H1 (cell line): Measurements from ENCODE around the gene GREB1. TPM values are rescaled to one million over a fixed set of nuclear protein-coding genes. Genes with fewer than 3 reads are reported as not detected.

Source experiments
- CTCF ChIA-PET: fragments of 300-600 bp; sonication (Branson Sonifier 250); formaldehyde crosslinking; loops from one replicate; lab custom pipeline; 2021; ENCODE audit not compliant: partially characterized antibody; lab: Charles Lee
- POLR2A ChIA-PET: fragments of 300-600 bp; sonication (Branson Sonifier 250); formaldehyde crosslinking; loops from one replicate; lab custom pipeline; 2021; ENCODE audit warnings: inconsistent platforms; ENCODE audit not compliant: partially characterized antibody; lab: Charles Lee
- DNase-seq, 2 experiments: peaks; one replicate each; pipeline versions ENCODE4 v3.0.0 to v3.0.0-alpha.2; 2010 to 2022; ENCODE audit warnings: low spot score in 2 of 2, low read depth in 1 of 2, mixed read lengths in 1 of 2
- FAIRE-seq: peaks from 2 replicates; lab custom pipeline; 2011; peaks lifted over from hg19 to GRCh38; lab: Jason Lieb, UNC
- H2AFZ ChIP-seq: 2 replicates; pipeline ENCODE4 v1.8.1; 2012; ENCODE audit warnings: low read length, inconsistent platforms
- H2AK5ac ChIP-seq: 2 replicates; pipeline ENCODE4 v1.6.1; 2013; ENCODE audit warnings: low read depth, low read length
- H2BK120ac ChIP-seq: replicated peaks from 2 replicates; pipeline ENCODE3; 2013; ENCODE audit warnings: low read depth, low read length, inconsistent platforms
- H2BK12ac ChIP-seq: 2 replicates; pipeline ENCODE4 v1.6.1; 2013; ENCODE audit warnings: low read depth, low read length
- H2BK15ac ChIP-seq: 2 replicates; pipeline ENCODE4 v1.6.1; 2013; ENCODE audit warnings: low read length
- H2BK20ac ChIP-seq: 2 replicates; pipeline ENCODE4 v1.6.1; 2013; ENCODE audit warnings: low read length
- H2BK5ac ChIP-seq: 2 replicates; pipeline ENCODE4 v1.6.1; 2013; ENCODE audit warnings: low read depth, low read length
- H3K14ac ChIP-seq: 2 replicates; pipeline ENCODE4 v1.6.1; 2013; ENCODE audit warnings: inconsistent platforms; ENCODE audit not compliant: insufficient read length
- H3K18ac ChIP-seq: 2 replicates; pipeline ENCODE4 v1.6.1; 2013; ENCODE audit warnings: low read length; ENCODE audit errors: extremely low read depth
- H3K23ac ChIP-seq: 2 replicates; pipeline ENCODE4 v1.6.1; 2013; ENCODE audit warnings: inconsistent platforms; ENCODE audit not compliant: insufficient read length
- H3K23me2 ChIP-seq: 2 replicates; pipeline ENCODE4 v1.6.1; 2013; ENCODE audit warnings: low read depth, low read length
- H3K27ac ChIP-seq: 2 replicates; pipeline ENCODE4 v1.6.1; 2011; ENCODE audit warnings: low read depth, low read length, inconsistent platforms
- H3K27me3 ChIP-seq, 4 experiments: replicated peaks in 1 of 4; 1 replicate in 1 of 4; 2 replicates in 3 of 4; pipeline versions ENCODE4 v1.6.1 to v1.8.1; 2011 to 2013; ENCODE audit warnings: low read length in 3 of 4, mild to moderate bottlenecking in 3 of 4, inconsistent platforms in 2 of 4, mixed read lengths in 2 of 4, moderate library complexity in 1 of 4; ENCODE audit not compliant: control insufficient read depth in 3 of 4, insufficient read depth in 3 of 4; ENCODE audit errors: extremely low read depth in 1 of 4
- H3K36me3 ChIP-seq, 4 experiments: 2 replicates each; pipeline versions ENCODE4 v1.6.1 to v1.8.1; 2011 to 2013; ENCODE audit warnings: mild to moderate bottlenecking in 4 of 4, low read length in 3 of 4, moderate library complexity in 2 of 4, control low read depth in 1 of 4, inconsistent platforms in 1 of 4; ENCODE audit not compliant: insufficient read depth in 4 of 4, control insufficient read depth in 2 of 4
- H3K4ac ChIP-seq: replicated peaks from 2 replicates; pipeline ENCODE3; 2013; ENCODE audit warnings: low read length, low read depth, mixed read lengths, inconsistent platforms; ENCODE audit not compliant: insufficient read length
- H3K4me1 ChIP-seq, 4 experiments: replicated peaks in 1 of 4; 1 replicate in 1 of 4; 2 replicates in 3 of 4; pipeline versions ENCODE4 v1.6.1 to v1.8.1; 2011 to 2013; ENCODE audit warnings: low read length in 3 of 4, inconsistent platforms in 2 of 4, mixed read lengths in 1 of 4; ENCODE audit not compliant: insufficient read depth in 4 of 4, control insufficient read depth in 3 of 4
- H3K4me2 ChIP-seq, 2 experiments: 2 replicates each; pipeline versions ENCODE4 v1.6.1 to v1.8.1; 2011 to 2013; ENCODE audit warnings: low read depth in 2 of 2, low read length in 2 of 2, control low read depth in 1 of 2, inconsistent platforms in 1 of 2, mild to moderate bottlenecking in 1 of 2; ENCODE audit not compliant: insufficient read depth in 1 of 2
- H3K4me3 ChIP-seq, 4 experiments: fragments of 200-600, 300-600 bp in 1 of 4; sonication (generic), shearing (Covaris generic), sonication (Bioruptor Twin) in 1 of 4; 2 replicates each; pipeline versions ENCODE4 v1.5.1 to v1.8.1; 2011 to 2016; ENCODE audit warnings: low read length in 4 of 4, low read depth in 3 of 4, control low read depth in 2 of 4, inconsistent platforms in 2 of 4, mild to moderate bottlenecking in 2 of 4, mixed read lengths in 1 of 4, moderate library complexity in 1 of 4; ENCODE audit not compliant: insufficient read depth in 2 of 4; ENCODE audit errors: extremely low read depth in 1 of 4
- H3K56ac ChIP-seq: replicated peaks from 2 replicates; pipeline ENCODE3; 2013; ENCODE audit warnings: low read depth, mild to moderate bottlenecking, mixed read lengths, low read length, inconsistent platforms; ENCODE audit not compliant: insufficient read length
- H3K79me1 ChIP-seq: 2 replicates; pipeline ENCODE4 v1.6.1; 2013; ENCODE audit warnings: low read depth, low read length, control low read depth
- H3K79me2 ChIP-seq, 2 experiments: 2 replicates each; pipeline versions ENCODE4 v1.6.1 to v1.8.1; 2012 to 2013; ENCODE audit warnings: low read length in 2 of 2, mild to moderate bottlenecking in 2 of 2, inconsistent platforms in 1 of 2; ENCODE audit not compliant: insufficient read depth in 2 of 2, control insufficient read depth in 1 of 2
- H3K9ac ChIP-seq, 4 experiments: replicated peaks in 1 of 4; 1 replicate in 1 of 4; 2 replicates in 3 of 4; pipeline versions ENCODE4 v1.6.1 to v1.8.1; 2011 to 2013; ENCODE audit warnings: low read depth in 3 of 4, low read length in 3 of 4, control low read depth in 2 of 4, mild to moderate bottlenecking in 2 of 4, moderate library complexity in 2 of 4, inconsistent platforms in 1 of 4; ENCODE audit errors: extremely low read depth in 1 of 4
- H3K9me3 ChIP-seq, 2 experiments: 2 replicates each; pipeline versions ENCODE4 v1.6.1 to v1.8.1; 2012 to 2013; ENCODE audit warnings: mild to moderate bottlenecking in 2 of 2, moderate library complexity in 2 of 2, control low read depth in 1 of 2, inconsistent platforms in 1 of 2, low read depth in 1 of 2, low read length in 1 of 2, mixed read lengths in 1 of 2; ENCODE audit not compliant: insufficient read depth in 2 of 2
- H4K20me1 ChIP-seq, 2 experiments: replicated peaks in 1 of 2; 2 replicates each; pipeline versions ENCODE3 to v1.8.1; 2011 to 2013; ENCODE audit warnings: inconsistent platforms in 2 of 2, low read length in 2 of 2, mild to moderate bottlenecking in 1 of 2; ENCODE audit not compliant: insufficient read depth in 2 of 2, control insufficient read depth in 1 of 2
- H4K5ac ChIP-seq: 2 replicates; pipeline ENCODE4 v1.6.1; 2013; ENCODE audit warnings: low read length, low read depth, mixed read lengths, inconsistent platforms; ENCODE audit not compliant: insufficient read length
- H4K8ac ChIP-seq: 2 replicates; pipeline ENCODE4 v1.8.0; 2013; ENCODE audit warnings: mild to moderate bottlenecking, moderate library complexity, low read length, inconsistent platforms; ENCODE audit not compliant: insufficient read depth; ENCODE audit errors: extremely low read depth
- H4K91ac ChIP-seq: replicated peaks from 2 replicates; pipeline ENCODE3; 2013; ENCODE audit warnings: low read length, mixed read lengths, inconsistent platforms; ENCODE audit not compliant: insufficient read length
- CTBP2 ChIP-seq: IDR thresholded peaks from 2 replicates; pipeline ENCODE4 v1.7.0; 2011; ENCODE audit warnings: borderline replicate concordance, mild to moderate bottlenecking, moderate library complexity, mixed read lengths, low read length; ENCODE audit not compliant: insufficient read depth, insufficient read length
- FOSL1 ChIP-seq: IDR thresholded peaks from 2 replicates; pipeline ENCODE4 v1.6.1; 2011; ENCODE audit warnings: mild to moderate bottlenecking, low read depth, low read length, moderate library complexity; ENCODE audit not compliant: insufficient read depth
- GABPA ChIP-seq: IDR thresholded peaks from 2 replicates; pipeline ENCODE4 v1.6.1; 2011; ENCODE audit warnings: mild to moderate bottlenecking, low read length, moderate library complexity, borderline replicate concordance; ENCODE audit not compliant: insufficient read depth
- HDAC6 ChIP-seq: IDR thresholded peaks from one replicate; pipeline ENCODE4 v1.7.1; 2012; ENCODE audit warnings: low read depth, mild to moderate bottlenecking, inconsistent platforms, low read length, moderate library complexity
- KDM4A ChIP-seq: IDR thresholded peaks from one replicate; pipeline ENCODE4 v1.7.1; 2012; ENCODE audit warnings: low read depth, mild to moderate bottlenecking, moderate library complexity, low read length, inconsistent platforms; ENCODE audit not compliant: severe bottlenecking
- POLR2AphosphoS5 ChIP-seq: IDR thresholded peaks from 2 replicates; pipeline ENCODE4 v1.6.1; 2011; ENCODE audit warnings: low read depth, low read length
- RAD21 ChIP-seq, 2 experiments: IDR thresholded peaks in 1 of 2; conservative IDR thresholded peaks in 1 of 2; 2 replicates each; pipeline ENCODE4 v1.6.1; 2011; ENCODE audit warnings: low read depth in 2 of 2, low read length in 2 of 2, improper control_type of control experiment in 1 of 2, inconsistent platforms in 1 of 2, mild to moderate bottlenecking in 1 of 2, moderate library complexity in 1 of 2
- SIN3A ChIP-seq, 2 experiments: IDR thresholded peaks in 1 of 2; conservative IDR thresholded peaks in 1 of 2; 2 replicates each; pipeline ENCODE4 v1.6.1; 2011 to 2012; ENCODE audit warnings: low read length in 2 of 2, improper control_type of control experiment in 1 of 2, low read depth in 1 of 2, mild to moderate bottlenecking in 1 of 2
- YY1 ChIP-seq: IDR thresholded peaks from 2 replicates; pipeline ENCODE4 v1.6.1; 2011; ENCODE audit warnings: low read depth, mild to moderate bottlenecking, low read length
- WGBS, 2 experiments: shearing (Covaris generic) in 1 of 2; methylation state at CpG; one replicate each; pipeline versions ENCODE4 v1.1.6 to v1.1.7; 2013 to 2015; ENCODE audit warnings: low lambda C conversion rate in 2 of 2, mixed read lengths in 2 of 2, inconsistent platforms in 1 of 2, low coverage in 1 of 2, missing lambda C conversion rate in 1 of 2; ENCODE audit not compliant: insufficient replicate concordance in 2 of 2, insufficient coverage in 1 of 2, insufficient read length in 1 of 2; ENCODE audit errors: extremely low coverage in 1 of 2, missing lambda C conversion rate in 1 of 2; 5-methylcytosine and 5-hydroxymethylcytosine counted together
- polyA plus RNA-seq, 7 experiments: library from polyadenylated mRNA; depleted of rRNA in 3 of 7; stranded (reverse) in 5 of 7; unstranded in 2 of 7; fragments of >200 nt in 5 of 7; fragments of 200-250 nt in 2 of 7; gene quantifications; 1 replicate in 5 of 7; 2 replicates in 1 of 7; 4 replicates in 1 of 7; pipeline versions ENCODE4 v1.2.1 to v1.2.3, GENCODE V29; 2011 to 2013; ENCODE audit warnings: missing spikeins in 2 of 7, mixed read lengths in 2 of 7
- total RNA-seq: library from RNA; stranded (reverse); fragmentation: NEBNext Ultra II Directional; extraction: Animal tissue kit (Norgen Biotek cat#: 25700); gene quantifications from 2 replicates; pipeline ENCODE4 v1.2.1, GENCODE V29; 2021
- TF ChIP-seq, protein P1 (sequence below): IDR thresholded peaks from 2 replicates; pipeline ENCODE4 v1.6.1; 2011; ENCODE audit warnings: low read length, improper control_type of control experiment
- TF ChIP-seq, protein P2 (sequence below): IDR thresholded peaks from 2 replicates; pipeline ENCODE4 v1.6.1; 2011; ENCODE audit warnings: low read depth, mild to moderate bottlenecking, low read length; ENCODE audit not compliant: insufficient read depth

The GREB1 gene
- total and polyA plus RNA-seq, 2 of the 8 experiments (the other 6 are each of a cell fraction or from before 2014, with no cell fraction given), result 7.9 to 43.4 TPM

DNA sequence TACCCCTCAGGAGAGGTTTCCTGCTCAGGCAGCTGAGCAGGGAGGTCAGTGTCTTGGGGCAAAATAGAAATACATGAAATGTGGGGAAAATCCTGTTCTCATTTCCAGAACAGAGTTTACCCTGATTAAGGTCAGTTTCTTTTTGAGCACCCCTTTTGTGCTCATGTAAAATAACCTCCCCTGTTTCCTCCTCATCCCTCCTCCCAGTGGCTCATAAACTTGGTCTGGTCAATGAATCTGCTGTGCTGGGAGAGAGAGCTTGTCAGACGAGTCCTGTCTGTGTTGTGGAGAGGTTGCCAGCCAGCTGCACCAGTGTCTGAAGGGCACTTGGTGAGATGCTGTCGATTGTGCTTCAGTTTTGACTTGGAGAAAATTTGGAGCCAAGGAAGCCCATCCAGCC lies 87.6 kb downstream of the GREB1 start:
- Histone ChIP-seq H4K8ac (no peak overlapping the region), H3K27me3 (no peaks in the 10 kb centered on the region), H2AK5ac (no peak overlapping the region), H3K23ac (no peak overlapping the region), H3K4me3 (no peak overlapping the region), H3K79me1 (no peaks in the 10 kb centered on the region), H2BK5ac (no peak overlapping the region), H3K18ac (no peak overlapping the region), H3K27ac (no peak overlapping the region), H4K91ac (no peak overlapping the region), H2BK12ac (no peak overlapping the region), H3K56ac (no peak overlapping the region), H3K4ac (no peak overlapping the region), H3K14ac (no peak overlapping the region), H3K4me1 (no peaks in the 10 kb centered on the region), H3K9me3 (no peaks in the 10 kb centered on the region; a peak in 1 of 4 replicates), H4K5ac (no peak overlapping the region), H2BK120ac (no peak overlapping the region), H2BK20ac (no peak overlapping the region), H3K4me2 (no peak overlapping the region), H3K36me3 (peaks cover 0 to 20% (median 11%) of the 10 kb centered on the region in 4 experiments; a peak in 5 of 8 replicates), H3K9ac (no peak overlapping the region), H3K79me2 (no peaks in the 10 kb centered on the region; a peak in 1 of 4 replicates), H2BK15ac (no peak overlapping the region), H2AFZ (no peak overlapping the region), H3K23me2 (no peaks in the 10 kb centered on the region), H4K20me1 (peaks cover 0 to 2% of the 10 kb centered on the region in 2 experiments)
- ChIA-PET POLR2A (no interaction called here), CTCF (interaction anchor here (0.6 to 1.4 kb wide), 4 partner anchors 9 to 72 kb away, joined by 3 to 5 read pairs (median 4); no protein-coding TSS in a partner anchor)
- WGBS, 2 experiments, result 84% methylated on average over 2 of the region's 2 CpGs; no CpG with 5 or more reads in 1 of the 2 experiments
- FAIRE-seq (no peak), DNase-seq (no peak)
- TF ChIP-seq CTBP2, result no peak
- TF ChIP-seq KDM4A, result no peak
- TF ChIP-seq SIN3A (conservative IDR thresholded peaks at IDR 0.05 in 1 of 2, IDR thresholded peaks at IDR 0.05 in 1 of 2; ENCODE audit: low read depth in 1 of 2, low read length in 2 of 2), result no peak
- no peak for TF ChIP-seq FOSL1
- TF ChIP-seq, protein P1, sequence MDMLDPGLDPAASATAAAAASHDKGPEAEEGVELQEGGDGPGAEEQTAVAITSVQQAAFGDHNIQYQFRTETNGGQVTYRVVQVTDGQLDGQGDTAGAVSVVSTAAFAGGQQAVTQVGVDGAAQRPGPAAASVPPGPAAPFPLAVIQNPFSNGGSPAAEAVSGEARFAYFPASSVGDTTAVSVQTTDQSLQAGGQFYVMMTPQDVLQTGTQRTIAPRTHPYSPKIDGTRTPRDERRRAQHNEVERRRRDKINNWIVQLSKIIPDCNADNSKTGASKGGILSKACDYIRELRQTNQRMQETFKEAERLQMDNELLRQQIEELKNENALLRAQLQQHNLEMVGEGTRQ, result no peak
- no peak for TF ChIP-seq GABPA
- no peak for TF ChIP-seq RAD21 (IDR thresholded peaks at IDR 0.05 in 1 of 2, conservative IDR thresholded peaks at IDR 0.05 in 1 of 2; ENCODE audit: low read depth in 2 of 2, low read length in 2 of 2)
- TF ChIP-seq YY1, result no peak
- TF ChIP-seq, protein P2, sequence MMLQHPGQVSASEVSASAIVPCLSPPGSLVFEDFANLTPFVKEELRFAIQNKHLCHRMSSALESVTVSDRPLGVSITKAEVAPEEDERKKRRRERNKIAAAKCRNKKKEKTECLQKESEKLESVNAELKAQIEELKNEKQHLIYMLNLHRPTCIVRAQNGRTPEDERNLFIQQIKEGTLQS, result no peak
- TF ChIP-seq HDAC6, result no peak
- TF ChIP-seq POLR2AphosphoS5, result no peak
